GM12864 (cell line): ENCODE results near the gene FAM13A.

ENCODE experiments used
- DNase-seq: peaks from one replicate; pipeline ENCODE4 v3.0.0-alpha.2; 2011; ENCODE audit warnings: low read depth
- H3K4me3 ChIP-seq: 2 replicates; pipeline ENCODE4 v1.5.1; 2011; ENCODE audit warnings: mild to moderate bottlenecking, low read depth, low read length, control low read depth
- TF ChIP-seq, protein P1 (sequence below): IDR thresholded peaks from 2 replicates; pipeline ENCODE4 v1.5.1; 2011; ENCODE audit warnings: low read depth, mild to moderate bottlenecking, moderate library complexity, low read length, control low read depth, inconsistent platforms; ENCODE audit errors: missing control alignments

Gene FAM13A

DNA sequence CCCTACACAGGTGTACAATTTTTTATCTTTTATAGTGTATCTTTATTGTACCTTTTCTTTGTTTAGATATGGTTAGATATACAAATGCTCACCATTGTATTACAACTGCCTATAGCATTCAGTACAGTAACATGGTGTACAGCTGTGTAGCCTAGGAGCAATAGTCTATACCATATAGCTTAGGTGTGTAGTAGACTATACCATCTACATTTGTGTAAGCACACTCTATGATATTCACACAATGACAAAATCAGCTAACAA is 80.3 kb downstream of the FAM13A start:
- TF ChIP-seq, protein P1, sequence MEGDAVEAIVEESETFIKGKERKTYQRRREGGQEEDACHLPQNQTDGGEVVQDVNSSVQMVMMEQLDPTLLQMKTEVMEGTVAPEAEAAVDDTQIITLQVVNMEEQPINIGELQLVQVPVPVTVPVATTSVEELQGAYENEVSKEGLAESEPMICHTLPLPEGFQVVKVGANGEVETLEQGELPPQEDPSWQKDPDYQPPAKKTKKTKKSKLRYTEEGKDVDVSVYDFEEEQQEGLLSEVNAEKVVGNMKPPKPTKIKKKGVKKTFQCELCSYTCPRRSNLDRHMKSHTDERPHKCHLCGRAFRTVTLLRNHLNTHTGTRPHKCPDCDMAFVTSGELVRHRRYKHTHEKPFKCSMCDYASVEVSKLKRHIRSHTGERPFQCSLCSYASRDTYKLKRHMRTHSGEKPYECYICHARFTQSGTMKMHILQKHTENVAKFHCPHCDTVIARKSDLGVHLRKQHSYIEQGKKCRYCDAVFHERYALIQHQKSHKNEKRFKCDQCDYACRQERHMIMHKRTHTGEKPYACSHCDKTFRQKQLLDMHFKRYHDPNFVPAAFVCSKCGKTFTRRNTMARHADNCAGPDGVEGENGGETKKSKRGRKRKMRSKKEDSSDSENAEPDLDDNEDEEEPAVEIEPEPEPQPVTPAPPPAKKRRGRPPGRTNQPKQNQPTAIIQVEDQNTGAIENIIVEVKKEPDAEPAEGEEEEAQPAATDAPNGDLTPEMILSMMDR: no peak
- DNase-seq: no peak
- H3K4me3 ChIP-seq: no peak overlapping the region

DNA sequence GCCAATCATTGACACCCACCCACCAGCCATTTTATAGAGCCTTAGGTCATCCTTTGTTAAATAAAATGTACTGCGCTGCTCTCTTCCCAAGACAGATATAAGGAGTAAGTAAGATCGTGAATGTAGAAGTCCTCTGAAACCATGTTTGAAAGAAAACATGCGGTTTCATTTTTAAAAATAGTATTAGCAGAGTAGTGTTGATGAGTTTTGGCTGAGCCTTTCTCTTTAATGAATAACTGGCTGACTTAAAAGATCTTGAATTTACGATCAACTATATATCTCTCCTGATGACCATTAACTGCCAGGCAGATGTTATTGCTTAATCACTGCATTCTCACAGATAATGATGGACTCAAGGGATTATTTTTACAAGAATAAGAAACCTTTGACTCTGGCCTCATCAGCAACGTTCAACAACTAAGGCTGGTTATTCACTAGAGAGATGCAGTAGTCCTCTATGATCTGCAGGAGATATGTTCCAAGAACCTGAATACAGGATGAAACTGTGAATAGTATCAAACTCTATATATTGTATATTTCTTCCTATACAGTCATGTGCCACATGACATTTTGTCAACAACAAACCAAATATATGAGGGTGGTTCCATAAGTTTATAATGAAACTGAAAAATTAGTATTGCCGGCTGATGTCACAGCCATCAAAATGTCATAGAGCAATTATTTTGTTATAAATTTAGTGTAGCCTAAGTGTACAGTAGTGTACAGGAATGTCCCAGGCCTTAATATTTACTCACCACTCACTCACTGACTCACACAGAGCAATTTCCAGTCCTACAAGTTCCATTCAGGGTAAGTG is 80.8 kb downstream of the FAM13A start:
- DNase-seq: no peak
- TF ChIP-seq, protein P1: no peak
- no peak overlapping the region for H3K4me3 ChIP-seq

DNA sequence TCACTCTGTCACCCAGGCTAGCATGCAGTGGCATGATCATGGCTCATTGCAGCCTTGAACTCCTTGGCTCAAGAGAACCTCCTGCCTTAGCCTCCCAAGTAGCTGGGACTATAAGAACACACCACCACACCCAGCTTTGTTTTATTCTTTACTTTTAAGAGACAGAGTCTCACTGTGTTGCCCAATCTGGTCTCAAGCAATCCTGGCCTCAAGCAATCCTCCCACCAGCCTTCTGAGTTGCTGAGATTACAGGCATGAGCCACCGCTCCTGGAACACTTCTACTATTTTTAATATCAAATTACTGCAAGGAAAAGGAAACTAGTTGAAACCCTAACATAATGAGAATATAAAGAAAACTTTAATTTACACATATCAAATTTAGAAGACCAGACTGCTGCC is 85.4 kb downstream of the FAM13A start:
- DNase-seq: no peak
- H3K4me3 ChIP-seq: no peak overlapping the region
- TF ChIP-seq, protein P1: no peak

DNA sequence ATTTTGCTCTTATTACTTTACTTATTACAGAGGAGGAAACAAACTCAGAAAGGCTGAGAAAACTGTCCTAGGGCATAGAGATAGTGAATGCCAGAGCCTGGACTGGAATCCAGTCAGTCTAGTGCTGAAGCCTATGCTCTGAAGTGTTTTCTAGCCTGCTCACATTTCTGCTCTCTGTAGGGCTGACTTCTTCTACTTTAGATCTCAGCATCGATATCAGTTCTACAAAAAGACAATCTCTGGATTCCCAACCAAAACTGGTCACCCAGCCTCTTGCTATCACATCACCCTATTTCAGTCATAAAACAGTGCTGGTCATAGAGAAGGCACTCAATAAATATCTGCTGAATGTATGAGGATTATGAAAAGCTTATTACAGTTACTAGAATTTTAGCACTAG is 87.2 kb downstream of the FAM13A start:
- TF ChIP-seq, protein P1: no peak
- H3K4me3 ChIP-seq: no peak overlapping the region
- DNase-seq: no peak

DNA sequence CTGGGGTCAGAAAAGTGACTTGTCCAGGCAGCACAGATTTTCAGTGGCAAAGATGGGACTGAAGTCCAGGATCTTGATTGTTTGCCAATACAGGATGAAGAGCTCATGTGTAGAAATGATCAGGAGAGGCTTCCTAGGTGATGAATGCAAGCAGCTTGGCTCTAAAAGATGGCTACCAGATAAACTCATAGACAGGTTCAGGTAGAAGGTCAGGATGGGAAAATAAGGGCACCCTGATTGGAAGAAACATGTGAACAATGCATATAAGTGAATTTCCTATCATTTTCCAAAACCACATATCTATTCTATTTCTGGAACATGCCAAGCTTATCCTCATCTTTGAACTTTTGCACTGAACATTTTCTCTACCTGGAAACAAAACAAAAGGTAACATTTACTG is 87.7 kb downstream of the FAM13A start:
- TF ChIP-seq, protein P1: no peak
- no peak overlapping the region for H3K4me3 ChIP-seq
- DNase-seq: no peak

DNA sequence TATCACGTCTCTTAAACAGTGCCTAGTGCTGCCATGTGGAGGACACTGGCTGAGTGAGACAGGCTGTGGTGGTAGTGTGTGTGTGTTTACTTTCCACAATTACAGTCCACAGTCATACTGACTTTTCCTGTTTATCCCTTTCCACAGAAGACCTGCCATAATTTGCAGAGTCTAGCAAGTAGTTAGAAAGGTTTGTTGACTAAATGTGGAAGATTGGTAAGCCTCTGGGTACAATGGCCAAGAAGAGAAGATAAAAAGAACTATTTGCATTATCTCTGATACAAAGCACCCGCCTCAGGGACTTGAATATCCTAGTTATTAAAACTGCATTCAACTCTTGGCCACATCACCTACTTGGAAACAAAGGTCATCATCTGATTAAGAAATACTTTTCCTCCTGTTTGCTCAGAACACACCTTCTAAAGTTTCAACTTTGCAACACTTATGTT is 89.1 kb downstream of the FAM13A start:
- H3K4me3 ChIP-seq: no peak overlapping the region
- no peak for DNase-seq
- TF ChIP-seq, protein P1: no peak

DNA sequence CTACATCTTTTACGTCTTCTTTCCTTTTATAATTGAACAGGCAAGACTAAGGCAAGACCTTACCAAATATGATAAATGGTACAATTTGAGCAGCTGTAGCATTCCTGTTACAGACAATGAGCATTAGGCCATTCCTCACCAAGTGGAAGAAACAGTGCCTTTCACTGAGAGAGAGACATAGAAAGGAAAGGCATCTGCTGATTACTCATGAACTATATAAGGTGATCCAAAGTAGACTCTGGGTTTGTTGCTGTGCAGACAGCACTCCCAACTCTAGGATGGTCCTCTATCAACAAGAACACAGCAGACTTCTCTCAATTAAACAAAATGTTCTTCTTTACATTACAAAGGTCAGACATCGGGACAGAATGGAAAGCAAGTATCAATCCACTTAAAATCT is 91.9 kb downstream of the FAM13A start:
- no peak for DNase-seq
- no peak overlapping the region for H3K4me3 ChIP-seq
- TF ChIP-seq, protein P1: no peak
